IPS-11a (cell line): ENCODE data around the gene PRDM7.
"Not testable (repeated sequence)": the region's sequence is repeated elsewhere in the genome, so short reads cannot be mapped to it uniquely, and the experiment has no call there.

Source experiments
- H3K4me3 ChIP-seq: one replicate; pipeline ENCODE4 v1.5.1; 2013; ENCODE audit warnings: low read depth, low read length, control low read depth

PRDM7 gene

DNA sequence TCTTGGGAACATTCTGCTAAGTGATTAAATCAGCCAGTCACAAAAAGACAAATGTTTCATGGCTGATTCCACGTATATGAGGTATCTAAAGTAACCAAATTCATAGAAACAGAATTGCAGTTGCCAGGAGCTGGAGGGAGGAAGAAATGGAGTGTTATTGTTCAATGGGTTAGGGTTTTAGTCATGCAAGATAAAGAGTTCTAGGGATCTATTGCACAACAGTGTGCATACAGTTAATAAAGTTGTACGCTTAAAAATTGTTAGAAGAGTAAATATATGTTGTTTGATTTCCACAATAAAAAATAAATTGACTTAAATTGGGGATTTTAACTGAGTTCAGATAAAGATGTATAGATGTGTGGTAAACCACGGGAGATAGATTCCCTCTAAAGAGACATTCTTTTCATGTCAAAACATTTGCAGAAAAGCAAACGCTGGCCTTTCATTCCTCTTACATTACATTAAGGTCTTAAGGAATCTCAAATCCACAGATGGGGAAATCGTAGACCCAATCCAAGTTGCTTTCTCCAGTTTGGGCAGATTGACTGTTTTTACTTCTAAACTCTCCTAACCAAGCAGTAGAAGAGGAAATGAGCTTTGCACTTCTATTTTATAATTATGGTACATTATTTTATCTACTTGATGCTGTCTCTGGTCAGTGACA, 4.6 kb downstream of the PRDM7 start:
- H3K4me3 ChIP-seq, result no peak overlapping the region

DNA sequence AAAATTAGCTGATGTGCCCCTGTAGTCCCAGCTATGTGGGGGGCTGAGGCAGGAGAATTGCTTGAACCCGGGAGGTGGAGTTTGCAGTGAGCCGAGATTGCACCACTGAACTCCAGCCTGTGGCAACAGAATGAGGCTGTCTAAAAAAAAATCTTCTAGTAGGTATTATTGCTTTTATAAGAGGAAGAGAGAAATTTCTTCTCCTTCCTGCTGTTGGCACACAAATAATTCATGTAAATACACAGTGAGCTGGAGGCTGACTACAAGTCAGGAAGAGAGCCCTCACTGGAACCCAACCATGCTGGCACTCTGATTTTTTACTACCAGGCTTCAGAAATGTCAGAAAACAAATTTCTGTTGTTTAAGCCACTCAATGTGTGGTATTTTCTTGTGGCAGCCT, 6.7 kb downstream of the PRDM7 start:
- no peak overlapping the region for H3K4me3 ChIP-seq

DNA sequence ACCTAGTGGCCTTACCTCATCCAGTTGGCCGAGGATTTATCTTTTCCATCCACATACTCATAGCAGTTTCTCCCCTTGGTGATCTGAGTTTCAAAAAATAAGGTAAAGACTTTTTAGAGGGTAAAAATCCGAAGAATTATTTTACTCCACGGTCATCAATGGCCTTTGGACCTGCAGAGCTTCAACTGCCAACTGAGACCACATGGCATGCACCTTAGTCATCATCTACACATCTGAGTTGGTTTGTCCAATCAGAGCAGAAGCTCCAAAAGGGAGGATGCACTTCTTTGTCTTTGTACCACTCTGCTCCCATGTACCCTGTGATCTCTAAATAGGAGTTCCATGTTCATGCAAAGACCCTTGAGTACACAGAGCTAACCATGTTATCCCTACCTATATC, 15.7 kb downstream of the PRDM7 start:
- H3K4me3 ChIP-seq, result no peak overlapping the region

DNA sequence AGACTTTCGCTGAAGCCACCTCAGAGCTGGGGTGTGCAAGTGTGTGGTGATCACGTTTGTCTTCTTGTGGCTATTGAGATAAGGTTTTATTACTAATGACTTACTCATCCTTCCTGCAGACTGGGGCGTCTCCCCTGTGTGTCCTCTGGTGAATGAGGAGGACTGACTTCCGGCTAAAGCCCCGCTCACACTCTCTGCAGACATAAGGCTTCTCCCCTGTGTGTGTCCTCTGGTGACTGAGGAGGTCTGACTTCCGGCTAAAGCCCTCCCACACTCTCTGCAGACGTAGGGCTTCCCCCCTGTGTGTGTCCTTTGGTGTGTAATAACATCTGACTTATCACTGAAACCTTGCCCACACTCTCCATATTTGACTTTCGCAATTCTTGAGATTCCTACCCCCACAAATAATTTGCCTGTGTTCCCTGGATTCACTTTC, 19.4 kb downstream of the PRDM7 start:
- H3K4me3 ChIP-seq, result no peak overlapping the region

DNA sequence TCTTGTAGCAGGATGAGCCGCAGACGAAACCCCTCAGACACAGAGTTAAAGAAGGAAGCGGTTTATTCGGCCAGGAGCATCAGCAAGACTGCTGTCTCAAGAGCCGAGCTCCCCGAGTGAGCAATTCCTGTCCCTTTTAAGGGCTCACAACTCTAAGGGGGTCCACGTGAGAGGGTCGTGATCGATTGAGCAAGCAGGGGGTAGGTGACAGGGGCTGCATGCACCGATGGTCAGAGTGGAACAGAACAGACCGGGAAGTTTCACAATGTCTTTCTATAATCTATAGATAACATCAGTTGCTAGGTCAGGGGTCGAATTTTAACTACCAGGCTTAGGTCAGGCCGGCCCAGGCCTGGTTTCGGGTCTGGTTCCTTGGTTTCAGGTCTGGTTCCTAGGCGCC, 20.6 kb downstream of the PRDM7 start:
- H3K4me3 ChIP-seq, result not testable (repeated sequence)

DNA sequence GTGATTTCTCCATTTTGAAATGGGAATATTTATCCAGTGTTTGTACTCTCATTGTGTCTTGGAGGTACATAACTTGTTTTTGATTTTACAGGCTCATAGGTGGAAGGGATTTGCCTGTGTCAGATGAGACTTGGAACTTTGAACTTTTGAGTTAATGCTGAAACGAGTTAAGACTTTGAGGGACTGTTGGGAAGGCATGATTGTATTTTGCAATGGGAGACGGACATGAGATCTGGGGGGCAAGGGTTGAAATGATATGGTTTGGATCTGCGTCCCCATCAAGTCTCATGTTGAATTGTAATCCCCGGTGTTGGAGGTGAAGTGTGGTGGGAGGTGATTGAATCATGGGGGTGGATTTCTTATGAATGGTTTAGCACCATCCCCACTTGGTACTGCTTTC, 21.8 kb downstream of the PRDM7 start:
- no peak overlapping the region for H3K4me3 ChIP-seq

DNA sequence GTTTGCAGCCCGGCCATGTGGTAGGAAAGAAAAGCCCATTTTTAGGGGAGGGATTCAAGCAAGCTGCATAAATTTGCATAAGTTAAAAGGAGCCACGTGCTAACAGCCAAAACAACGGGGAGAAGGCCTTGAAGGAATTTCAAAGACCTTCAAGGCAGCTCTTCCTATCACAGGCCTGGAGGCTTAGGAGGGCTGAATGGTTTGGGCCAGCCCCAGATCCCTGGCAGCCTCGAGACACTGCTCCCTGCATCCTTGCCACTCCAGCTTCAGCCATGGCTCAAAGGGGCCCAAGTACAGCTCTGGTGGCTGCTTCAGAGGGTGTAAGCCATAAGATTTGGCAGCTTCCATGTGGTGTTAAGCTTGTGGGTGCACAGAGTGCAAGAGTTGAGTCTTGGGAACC, 22.6 kb downstream of the PRDM7 start:
- H3K4me3 ChIP-seq, result no peak overlapping the region

DNA sequence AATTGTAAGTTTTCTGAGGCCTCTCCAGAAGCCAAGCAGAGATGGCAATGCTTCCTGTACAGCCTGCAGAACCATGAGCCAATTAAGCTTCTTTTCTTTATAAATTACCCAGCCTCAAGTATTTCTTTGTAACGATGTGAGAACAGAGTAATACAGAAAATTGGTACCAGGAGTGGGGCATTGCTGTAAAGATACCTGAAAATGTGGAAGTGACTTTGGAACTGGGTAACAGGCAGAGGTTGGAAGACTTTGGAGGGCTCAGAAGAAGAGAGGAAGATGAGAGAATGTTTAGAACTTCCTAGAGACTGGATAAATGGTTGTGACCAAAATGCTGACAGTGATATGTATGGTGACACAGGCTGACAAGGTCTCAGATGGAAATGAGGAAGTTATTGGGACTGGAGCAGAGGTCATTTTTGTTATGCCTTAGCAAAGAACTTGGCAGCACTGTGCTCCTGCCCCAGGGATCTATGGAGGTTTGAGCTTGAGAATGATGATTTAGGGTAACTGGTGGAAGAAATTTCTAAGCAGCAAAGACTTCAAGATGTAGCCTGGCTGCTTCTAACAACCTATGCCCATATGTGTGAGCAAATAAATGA, 23.1 kb downstream of the PRDM7 start:
- no peak overlapping the region for H3K4me3 ChIP-seq

DNA sequence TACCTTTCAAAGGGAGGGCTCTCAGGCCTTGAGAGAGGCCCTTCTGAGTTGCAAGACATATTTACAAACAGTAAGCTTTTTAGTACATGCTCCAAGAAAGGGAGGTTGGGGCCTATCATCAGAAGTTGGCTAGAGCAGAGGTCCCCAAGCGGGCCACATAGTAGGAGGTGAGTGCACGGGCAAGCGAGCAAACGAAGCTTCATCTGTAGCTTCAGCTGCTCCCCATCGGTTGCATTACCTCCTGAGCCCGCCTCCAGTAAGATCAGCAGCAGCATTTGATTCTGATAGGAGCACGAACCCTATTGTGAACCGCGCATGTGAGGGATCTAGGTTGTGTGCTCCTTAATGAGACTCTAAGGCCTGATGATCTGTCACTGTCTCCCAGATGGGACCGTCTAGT, 26.2 kb downstream of the PRDM7 start:
- no peak overlapping the region for H3K4me3 ChIP-seq

DNA sequence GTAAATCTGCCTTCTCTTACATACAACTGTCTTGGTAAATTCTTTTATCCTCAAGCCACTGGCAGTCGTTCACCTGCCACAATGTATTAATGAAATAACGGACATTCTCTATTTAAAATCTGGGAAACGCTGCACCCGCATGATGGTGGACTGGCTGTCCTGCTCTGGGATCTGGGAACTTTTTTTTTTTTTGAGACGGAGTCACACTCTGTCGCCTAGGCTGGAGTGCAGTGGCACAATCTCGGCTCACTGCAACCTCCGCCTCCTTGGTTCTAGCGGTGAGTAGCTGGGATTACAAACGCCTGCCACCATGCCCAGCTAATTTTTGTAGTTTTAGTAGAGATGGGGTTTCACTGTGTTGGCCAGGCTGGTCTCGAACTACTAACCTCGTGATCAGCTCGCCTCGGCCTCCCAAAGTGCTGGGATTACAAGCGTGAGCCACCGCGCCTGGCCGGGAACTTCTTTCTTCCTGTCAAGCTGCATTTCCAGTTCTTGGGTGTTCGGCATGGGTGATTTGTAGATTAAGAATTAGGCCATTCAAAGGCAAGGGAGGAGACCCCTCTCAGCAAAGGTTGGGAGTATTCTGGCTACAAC, 28.3 kb downstream of the PRDM7 start:
- H3K4me3 ChIP-seq, result no peak overlapping the region

DNA sequence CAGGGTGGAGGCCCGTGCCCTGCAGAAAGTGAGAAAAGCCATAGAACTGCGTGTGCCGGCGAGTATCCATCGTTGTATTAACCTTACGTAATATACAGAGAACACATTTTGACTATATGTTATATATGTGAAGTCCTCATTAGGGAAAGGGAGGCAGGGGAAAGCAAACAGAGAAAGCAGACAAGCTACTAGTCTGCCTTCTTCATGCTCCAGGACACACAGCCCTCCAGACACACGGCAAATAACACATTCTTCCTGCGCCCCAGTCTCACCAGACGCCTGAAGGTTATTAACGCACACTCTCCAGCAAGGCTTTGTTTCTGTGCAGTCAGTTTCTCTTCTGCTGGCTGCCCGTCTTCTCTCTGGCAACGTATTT, 28.8 kb downstream of the PRDM7 start:
- H3K4me3 ChIP-seq, result peak overlapping the region; percentile 14

DNA sequence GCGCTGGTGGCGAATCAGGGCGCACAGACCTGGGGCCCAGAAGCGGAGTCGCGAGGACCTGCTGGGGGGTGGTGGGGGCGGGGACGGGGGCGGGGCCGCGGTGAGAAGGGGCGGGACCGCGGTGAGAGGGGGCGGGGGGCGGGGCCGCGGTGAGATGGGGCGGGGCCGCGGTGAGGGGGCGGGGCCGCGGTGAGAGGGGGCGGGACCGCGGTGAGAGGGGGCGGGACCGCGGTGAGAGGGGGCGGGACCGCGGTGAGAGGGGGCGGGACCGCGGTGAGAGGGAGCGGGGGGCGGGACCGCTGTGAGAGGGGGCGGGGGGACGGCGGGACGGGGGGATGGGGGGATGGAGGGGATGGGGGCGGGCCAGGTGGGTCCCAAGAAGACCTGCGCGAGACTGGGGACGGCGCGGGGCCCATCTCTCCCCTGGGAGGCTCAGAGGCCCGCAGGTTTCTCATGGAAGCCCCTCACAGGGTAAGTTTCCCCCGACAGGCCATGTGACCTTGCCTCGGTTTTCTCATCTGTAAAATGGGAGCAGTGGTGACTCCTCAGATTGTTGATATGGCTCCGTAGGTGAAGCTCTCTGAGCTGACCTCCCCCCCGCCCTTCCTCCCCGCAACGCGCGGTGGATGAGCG, 29.3 kb downstream of the PRDM7 start:
- peak overlapping the region; percentile 35 for H3K4me3 ChIP-seq

DNA sequence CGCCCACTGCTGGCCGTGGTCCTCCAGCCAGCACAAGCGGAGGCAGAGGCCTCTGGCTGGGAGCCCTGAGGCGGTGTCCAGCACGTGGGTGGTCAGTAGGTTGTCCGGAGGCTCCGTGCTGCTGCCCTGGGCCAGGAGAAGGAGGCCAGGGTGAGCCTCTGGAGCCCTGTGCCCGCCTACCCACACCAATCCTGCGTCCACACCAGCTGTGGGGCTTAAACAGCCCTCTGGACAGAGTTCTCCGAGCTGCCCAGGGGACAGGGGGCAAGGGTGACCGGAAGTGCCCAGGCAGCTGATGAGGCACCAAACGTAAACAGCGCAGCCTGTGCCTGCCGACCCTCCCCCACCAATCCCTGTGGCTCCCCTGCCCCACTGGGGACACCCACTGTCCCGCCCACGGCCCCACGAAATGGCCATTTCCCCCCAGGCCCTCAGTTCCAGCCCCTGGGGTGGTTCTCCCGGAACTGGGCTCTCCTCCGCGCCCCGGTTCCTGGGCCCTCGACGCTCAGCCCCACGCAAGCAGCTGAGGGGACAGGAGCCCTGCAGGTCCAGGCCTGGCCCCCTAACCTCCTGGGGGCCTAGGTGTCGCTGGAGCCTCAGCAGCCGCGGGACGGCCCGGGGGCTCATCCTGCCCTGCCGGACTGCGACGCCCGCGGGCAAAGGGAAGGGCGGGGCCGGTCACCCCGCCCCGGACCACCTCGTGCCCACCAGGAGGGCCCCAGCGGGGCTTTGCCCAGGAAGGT, 30.0 kb downstream of the PRDM7 start:
- H3K4me3 ChIP-seq, result peak overlapping the region; percentile 35

DNA sequence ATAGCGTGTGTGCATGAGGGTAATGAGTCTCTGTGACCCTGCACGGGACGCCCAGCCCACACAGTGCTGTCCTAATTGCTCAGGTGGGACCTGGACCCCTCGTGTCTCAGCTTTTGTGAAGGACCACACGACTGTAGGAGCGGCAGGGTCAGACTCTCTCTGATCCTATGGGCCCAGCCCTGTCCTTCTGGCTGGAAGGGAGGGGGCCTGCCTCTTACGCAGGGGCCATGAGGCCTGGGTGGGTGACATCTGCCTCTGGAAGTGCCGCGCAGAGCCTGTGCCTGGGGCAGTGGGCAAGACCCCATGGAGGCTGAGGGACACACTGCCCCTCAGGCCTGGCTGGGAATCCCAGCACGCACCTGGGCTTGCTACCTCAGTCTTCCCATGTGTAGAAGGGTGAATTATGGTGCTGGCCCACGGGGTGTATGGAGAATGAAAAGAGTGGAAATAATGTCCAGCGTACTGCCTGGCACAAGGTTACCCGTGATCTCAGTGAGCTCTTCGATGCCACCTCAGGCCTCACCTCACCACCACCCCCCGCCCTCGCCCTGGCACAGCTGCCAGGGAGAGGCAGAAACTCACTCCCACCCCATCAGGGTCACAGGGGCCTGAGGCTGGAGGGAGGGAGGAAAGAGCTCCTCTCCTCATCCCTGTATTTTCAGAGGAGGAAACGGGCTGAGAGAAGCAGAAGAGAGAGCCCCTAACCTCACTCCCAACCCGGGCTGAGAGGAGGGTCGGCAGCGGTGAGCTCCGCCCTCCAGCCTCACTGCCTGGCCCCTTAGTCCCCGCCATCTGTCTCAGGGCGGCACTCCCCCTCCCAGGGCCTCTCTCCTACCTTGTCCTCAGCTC, 30.8 kb downstream of the PRDM7 start:
- no peak overlapping the region for H3K4me3 ChIP-seq

DNA sequence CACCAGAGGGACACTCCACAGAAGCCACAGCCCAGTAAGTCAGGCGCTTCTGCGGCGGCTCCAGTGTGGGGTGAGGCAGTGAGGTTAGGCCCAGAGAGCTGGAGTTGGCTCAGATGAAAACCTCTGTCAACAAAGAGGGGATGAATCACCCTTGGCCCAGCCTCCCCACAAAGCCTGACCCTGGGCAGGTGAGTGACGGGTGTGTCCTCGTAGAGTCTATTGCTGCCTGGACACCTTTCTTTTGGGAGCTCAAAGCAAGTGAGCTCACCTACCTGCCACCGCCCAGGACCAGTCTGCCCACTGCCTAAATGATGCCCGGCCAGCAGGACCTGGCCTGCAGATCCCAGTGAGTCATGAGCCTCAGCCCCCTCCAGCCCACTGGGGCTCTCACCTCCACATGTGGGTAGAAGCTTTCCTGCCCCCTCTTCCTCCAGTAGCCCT, 33.0 kb downstream of the PRDM7 start:
- H3K4me3 ChIP-seq, result no peak overlapping the region

DNA sequence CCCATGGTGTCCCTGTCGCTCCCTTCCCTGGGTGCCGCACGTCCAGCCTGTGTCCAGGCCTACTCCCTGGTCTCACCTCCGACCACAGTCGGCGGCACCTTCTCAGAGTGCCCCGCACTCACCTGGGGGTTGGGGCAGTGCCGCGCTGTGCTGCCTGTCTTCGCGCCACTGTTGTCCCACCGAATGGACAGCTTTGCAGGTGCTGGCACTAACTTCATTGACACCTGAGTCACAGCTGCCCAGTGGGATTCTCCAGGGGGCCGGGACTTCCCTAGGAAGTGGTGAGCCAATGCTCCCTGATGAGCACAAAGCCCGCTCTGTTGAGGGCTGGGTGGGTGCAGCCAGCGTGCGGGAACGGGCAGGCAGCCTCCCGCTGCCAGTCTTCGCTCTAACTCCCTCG, 33.6 kb downstream of the PRDM7 start:
- no peak overlapping the region for H3K4me3 ChIP-seq

DNA sequence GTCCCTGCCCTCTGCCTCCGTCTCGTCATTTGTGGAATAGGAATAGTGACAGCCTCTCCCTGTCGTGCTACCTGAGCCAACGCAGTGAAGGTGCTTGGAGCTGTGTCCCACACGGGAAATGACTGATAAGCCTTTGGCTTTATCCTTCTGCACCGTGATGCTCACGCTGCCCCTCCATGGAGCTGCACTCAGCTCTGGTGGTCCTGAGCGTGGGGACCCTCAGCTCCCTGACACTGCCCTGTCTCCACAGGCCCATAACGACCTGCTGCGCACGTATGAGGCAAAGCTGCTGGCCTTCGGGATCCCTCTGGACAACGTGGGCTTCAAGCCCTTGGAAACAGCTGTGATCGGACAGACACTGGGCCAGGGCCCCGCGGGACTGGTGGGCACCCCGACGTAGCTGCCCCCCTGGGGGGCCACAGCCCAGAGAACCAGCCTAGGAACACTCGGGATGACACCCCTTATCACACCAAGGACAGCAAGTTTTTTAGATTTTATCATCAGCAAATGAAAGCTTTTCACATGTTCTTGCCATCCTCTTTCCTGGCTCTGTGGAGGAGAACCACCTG, 34.1 kb downstream of the PRDM7 start:
- H3K4me3 ChIP-seq, result no peak overlapping the region

DNA sequence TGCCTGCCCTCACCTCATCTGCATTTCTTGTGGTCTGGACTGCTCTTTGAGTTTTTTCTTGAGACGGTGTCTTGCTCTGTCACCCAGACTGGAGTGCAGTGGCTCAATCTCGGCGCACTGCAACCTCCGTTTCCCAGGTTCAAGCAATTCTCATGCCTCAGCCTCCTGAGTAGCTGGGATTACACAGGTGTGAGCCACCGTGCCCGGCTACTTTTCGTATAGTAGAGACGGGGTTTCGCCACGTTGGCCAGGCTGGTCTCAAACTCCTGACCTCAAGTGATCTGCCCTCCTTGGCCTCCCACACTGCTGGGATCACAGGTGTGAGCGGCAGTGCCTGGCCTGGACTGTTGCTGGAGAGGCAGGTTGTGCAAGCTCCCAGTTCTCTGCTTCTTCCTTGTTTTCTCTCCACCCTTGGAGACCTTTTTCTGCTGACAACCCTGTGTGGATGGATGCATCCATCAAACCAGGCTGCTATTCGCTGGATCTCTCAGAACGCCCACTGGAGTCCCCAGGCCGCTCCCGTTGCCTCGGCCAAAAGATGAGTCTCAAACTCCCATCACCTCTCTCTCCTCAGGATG, 35.1 kb downstream of the PRDM7 start:
- no peak overlapping the region for H3K4me3 ChIP-seq

DNA sequence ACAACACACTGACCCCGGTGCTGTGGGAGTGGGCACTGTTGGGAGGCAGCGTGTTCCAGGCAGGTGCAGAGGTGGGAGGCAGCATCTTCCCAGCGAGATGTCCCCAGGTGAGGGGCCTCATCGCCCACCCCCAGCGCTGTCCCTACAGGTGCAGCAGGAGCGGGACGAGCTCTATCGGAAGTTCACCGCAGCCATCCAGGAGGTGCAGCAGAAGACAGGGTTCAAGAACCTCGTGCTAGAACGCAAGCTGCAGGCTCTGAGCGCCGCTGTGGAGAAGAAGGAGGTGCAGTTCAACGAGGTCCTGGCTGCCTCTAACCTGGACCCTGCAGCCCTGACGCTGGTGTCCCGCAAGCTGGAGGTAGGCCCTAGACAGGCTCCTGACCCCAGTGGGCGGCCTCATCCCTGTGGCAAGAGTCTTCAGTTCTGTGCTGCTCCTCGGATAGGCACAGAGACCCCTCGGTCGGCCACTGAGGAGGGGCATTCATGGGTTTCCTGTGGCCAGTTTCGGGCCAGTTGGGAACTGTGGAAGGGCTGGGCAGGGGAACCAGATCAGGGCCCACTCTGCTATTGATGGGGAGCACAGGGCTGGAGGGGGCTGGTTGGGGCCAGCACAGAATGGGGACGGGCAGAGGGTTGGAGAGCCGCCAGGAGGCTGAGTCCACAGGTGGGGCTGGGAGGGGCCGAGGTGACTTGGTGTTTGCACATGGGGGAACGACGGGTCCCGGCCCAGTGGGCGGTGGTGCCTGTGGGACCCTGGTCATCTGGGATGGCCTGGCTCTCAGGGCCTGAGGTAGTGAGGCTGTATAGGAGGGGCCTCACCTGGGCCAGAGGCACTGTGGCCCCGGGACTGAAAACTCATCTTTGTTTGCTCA, 36.7 kb downstream of the PRDM7 start:
- no peak overlapping the region for H3K4me3 ChIP-seq
